Omental fat pad (tissue), 4 donors: Measurements from ENCODE around the gene NAP1L4. TPM values are rescaled to one million over a fixed set of nuclear protein-coding genes. Genes with fewer than 3 reads are reported as not detected.

Experiments
- ATAC-seq: fragments of 150-250 bp; one replicate; pipeline ENCODE4 v1.9.1; 2016; ENCODE audit warnings: mild to moderate bottlenecking, moderate library complexity; ENCODE audit not compliant: low FRiP score
- DNase-seq: peaks from one replicate; pipeline ENCODE4 v3.0.0-alpha.2; 2019; ENCODE audit warnings: low spot score
- total RNA-seq, 4 donors: library from RNA; depleted of rRNA; stranded (reverse); fragments of >200 nt; gene quantifications; one replicate each; pipeline ENCODE4 v1.1.0, GENCODE V29; 2016
- TF ChIP-seq, protein P1 (sequence below), 3 donors: fragments of 450-650 bp; IDR thresholded peaks; one replicate each; pipeline ENCODE4 v1.5.1; 2016 to 2017; ENCODE audit warnings: antibody characterized with exemption in 3 of 3, mild to moderate bottlenecking in 3 of 3, moderate library complexity in 2 of 3

The NAP1L4 gene
- total RNA-seq, 4 donors from 2014 or later = 58.2 to 90.0 (median 82.2) TPM

DNA sequence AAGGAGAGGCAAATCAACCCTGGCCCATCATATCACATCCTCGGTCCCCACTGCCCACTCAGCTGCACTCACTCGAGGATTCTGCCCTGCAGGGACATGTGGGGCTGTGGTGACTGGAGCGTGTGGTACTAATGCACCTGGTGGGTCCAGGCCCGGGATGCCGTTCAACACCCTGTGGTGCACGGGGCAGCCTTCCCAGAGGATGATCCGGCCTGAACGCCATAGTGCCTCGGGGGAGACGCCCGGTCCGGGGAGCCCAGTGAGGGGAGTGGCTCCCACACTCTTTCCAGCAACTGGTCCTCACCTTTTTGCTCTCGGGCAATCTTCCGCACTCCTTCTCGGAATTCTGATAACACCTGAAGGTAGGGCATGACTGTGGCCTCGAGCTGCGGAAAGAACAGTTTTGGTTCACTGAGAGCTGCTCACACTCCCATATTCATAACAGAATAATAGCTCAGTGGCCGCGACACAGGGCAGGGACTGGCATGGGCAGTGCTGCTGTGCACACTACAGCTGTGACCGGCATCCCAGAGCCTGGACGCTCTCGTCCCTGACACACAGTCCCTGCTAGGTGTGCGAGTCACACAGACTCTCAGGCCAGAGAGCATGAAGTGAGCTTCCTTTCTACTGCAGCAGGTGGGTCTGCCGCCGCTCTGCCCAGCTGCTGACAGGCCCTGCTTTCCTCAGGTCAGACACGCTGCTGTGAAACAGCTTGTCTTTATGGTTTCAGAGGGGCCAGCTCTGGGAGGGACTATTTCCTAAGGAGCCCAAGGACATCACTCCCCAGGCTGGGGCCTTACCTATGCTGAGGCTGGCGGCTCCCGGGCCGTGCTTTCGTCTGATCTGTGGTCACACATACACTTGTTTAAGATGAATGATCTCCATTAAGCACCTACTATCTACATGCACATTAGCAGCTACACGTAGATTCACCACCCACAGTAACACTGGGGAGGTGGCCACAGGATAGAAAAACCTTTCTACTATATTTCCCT, 20.1 kb upstream of the NAP1L4 start:
- TF ChIP-seq, protein P1, sequence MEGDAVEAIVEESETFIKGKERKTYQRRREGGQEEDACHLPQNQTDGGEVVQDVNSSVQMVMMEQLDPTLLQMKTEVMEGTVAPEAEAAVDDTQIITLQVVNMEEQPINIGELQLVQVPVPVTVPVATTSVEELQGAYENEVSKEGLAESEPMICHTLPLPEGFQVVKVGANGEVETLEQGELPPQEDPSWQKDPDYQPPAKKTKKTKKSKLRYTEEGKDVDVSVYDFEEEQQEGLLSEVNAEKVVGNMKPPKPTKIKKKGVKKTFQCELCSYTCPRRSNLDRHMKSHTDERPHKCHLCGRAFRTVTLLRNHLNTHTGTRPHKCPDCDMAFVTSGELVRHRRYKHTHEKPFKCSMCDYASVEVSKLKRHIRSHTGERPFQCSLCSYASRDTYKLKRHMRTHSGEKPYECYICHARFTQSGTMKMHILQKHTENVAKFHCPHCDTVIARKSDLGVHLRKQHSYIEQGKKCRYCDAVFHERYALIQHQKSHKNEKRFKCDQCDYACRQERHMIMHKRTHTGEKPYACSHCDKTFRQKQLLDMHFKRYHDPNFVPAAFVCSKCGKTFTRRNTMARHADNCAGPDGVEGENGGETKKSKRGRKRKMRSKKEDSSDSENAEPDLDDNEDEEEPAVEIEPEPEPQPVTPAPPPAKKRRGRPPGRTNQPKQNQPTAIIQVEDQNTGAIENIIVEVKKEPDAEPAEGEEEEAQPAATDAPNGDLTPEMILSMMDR (IDR thresholded peaks at IDR 0.05) = no peak
- ATAC-seq (no peak), DNase-seq (no peak)

GRCh38 chr11:3010521-3011275, 18.6 kb upstream of the NAP1L4 start:
- no peak for ATAC-seq
- TF ChIP-seq, protein P1 (IDR thresholded peaks at IDR 0.05) = no peak

GRCh38 chr11:3010004-3010403, 17.9 kb upstream of the NAP1L4 start:
- TF ChIP-seq, protein P1 (IDR thresholded peaks at IDR 0.05) = no peak
- no peak for DNase-seq
- ATAC-seq = no peak

More at GRCh38 chr11:3010521-3011275, 18.6 kb upstream of the NAP1L4 start:
- no peak for DNase-seq

DNA sequence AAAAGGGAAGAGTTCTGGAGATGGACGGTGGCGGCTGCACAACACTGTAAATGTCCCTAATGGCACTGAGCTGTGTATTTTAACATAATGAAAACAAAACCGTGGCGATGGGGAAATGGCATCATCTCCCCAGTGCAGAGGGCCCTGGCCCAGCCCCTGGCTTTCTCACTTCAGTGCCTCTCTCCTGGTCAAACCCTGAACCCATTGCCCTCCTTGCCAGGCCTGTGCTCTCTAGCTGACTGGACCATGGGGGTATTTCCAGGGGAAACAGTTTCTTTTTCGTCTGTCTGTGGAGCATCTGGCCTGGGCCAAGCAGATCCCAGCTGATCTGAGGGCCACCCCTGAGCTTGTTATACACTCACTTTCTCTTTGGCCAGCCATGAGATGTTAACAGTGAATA, 17.4 kb upstream of the NAP1L4 start:
- no peak for DNase-seq
- TF ChIP-seq, protein P1 (IDR thresholded peaks at IDR 0.05) = no peak

GRCh38 chr11:3008746-3009336, 16.7 kb upstream of the NAP1L4 start:
- DNase-seq (no peak), ATAC-seq (no peak)
- TF ChIP-seq, protein P1 (IDR thresholded peaks at IDR 0.05) = no peak

More for the DNA sequence above, 17.4 kb upstream of the NAP1L4 start:
- no peak for ATAC-seq

GRCh38 chr11:3007404-3008010, 15.4 kb upstream of the NAP1L4 start:
- no peak for DNase-seq
- no peak for ATAC-seq

More at GRCh38 chr11:3007404-3008010, 15.4 kb upstream of the NAP1L4 start:
- TF ChIP-seq, protein P1 (IDR thresholded peaks at IDR 0.05) = no peak
